Ecto neural progenitor cell (in vitro differentiated cells): ENCODE data around the gene DNAH11.
"Not testable (repeated sequence)": the region's sequence is repeated elsewhere in the genome, so short reads cannot be mapped to it uniquely, and the experiment has no call there.

ENCODE experiments used
- DNase-seq: peaks from one replicate; pipeline ENCODE4 v3.0.0-alpha.2; 2018; ENCODE audit warnings: low spot score

DNAH11 gene

DNA sequence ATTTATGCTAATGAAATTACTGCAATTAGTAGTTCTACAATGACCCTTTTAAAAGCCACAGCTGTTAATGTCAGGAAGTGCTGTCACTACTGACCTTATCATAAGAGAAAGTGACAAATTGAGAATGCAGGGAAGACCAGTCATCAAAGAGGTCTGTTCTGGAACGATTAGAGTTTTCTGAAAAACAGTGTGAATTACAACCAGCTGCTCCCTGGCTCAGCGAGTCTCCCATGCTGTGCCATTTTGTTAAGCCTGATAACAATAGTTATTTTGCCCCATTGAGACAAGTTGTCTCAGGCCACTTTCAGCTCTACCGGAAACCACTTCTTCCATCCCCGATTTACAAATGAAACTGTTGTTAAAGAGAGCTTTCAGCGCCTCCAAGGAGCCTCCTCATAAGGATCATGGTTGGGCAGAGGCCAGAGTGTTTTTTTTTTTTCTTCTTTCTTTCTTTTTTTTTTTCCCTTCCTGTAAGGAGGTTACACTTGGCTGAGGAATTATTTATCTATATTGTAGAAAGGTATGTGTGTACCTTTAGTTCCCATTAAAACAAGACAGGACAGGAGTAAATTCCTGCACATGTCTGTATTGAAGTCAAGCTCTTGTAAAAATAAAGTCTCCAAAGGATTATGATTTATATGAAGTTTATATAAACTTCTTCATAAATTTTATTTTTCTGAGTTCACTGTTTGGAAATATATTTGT lies 229.2 kb downstream of the DNAH11 start:
- DNase-seq = no peak

- no peak for DNase-seq
Observed at GRCh38 chr7:21773326-21773725, 230.5 kb downstream of the DNAH11 start.

DNA sequence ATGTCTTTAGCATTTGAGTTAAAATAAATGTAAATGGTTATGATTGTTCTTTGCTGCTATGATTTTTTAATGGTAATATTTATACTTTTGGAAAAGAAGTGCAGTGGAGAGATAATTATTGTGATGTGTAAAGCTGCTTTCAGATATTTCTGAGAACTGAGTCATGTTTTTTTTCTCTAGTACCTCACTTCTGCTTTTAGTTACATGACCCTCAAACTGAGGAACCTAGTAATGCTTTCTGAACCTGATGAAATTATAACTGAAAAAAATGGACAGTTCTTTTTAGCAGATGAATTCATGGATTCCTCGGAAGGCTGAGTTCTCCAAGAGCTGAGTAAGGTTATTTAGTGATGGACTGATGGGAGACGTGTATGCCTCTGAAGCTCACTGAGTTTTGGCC lies 235.1 kb downstream of the DNAH11 start:
- DNase-seq = no peak

GRCh38 chr7:21778953-21779352 lies 236.1 kb downstream of the DNAH11 start:
- no peak for DNase-seq

- DNase-seq = no peak
Observed at GRCh38 chr7:21782996-21783395, 240.2 kb downstream of the DNAH11 start.

DNA sequence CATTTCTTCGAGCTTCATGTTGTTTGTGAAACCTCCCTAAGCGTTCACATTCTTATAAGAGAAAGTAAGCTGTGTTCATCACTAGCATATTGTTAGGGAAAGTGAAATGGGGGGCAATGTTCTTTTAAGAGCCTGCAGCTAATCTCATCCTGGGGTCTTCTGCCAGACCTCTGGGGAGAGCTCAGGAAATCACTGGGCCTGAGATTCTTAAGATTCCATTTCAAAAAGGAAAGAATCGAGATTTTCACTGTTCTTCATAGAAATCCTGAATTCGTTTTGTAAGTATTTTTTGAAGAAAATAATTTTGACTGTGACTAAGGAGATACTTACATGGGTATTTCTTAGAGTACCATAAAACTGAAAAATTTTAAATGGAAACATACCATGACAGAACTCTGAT lies 242.2 kb downstream of the DNAH11 start:
- DNase-seq = no peak

GRCh38 chr7:21805791-21806190 lies 263.0 kb downstream of the DNAH11 start:
- DNase-seq = no peak

DNA sequence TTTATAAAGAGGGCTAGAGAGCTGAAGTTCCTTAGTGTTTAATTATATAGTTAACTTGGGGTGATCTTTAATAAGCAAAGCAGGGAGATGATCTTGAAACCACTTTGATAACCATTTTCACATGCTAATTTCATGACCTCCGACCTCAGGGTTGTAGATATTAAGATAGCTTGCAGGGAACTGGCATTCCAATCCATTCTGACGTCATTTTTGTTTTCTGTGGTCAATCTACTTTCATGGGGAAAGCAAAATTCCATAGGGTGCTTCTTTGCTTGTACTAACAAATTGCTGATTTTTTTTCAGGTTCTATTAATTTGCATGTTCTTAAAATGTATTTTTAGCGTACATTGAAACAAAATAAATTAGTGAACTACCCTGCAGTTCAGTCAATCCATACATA lies 263.5 kb downstream of the DNAH11 start:
- no peak for DNase-seq

GRCh38 chr7:21819048-21819447 lies 276.2 kb downstream of the DNAH11 start:
- no peak for DNase-seq

- no peak for DNase-seq
Observed at GRCh38 chr7:21828841-21829240, 286.0 kb downstream of the DNAH11 start.

- no peak for DNase-seq
Observed at GRCh38 chr7:21829731-21830130, 286.9 kb downstream of the DNAH11 start.

DNA sequence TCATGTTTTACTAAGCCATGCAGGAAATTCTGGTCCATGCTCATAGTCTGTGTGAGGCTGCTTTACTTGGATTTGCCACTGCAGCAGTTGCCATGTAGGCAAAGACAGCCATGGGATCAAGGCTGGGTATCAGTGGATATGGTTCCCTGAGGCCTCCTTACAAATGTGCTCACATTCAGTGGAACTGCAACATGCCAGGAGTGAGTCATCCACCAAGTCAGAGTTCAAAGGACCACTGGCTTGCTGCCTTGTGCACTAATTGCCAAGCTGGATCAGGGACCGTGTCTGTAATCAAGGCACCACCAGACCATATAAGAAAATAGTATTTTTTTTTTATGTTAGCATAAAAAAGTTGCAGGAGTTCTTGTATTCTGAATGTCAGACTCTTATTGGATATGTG lies 301.9 kb downstream of the DNAH11 start:
- DNase-seq = no peak

DNA sequence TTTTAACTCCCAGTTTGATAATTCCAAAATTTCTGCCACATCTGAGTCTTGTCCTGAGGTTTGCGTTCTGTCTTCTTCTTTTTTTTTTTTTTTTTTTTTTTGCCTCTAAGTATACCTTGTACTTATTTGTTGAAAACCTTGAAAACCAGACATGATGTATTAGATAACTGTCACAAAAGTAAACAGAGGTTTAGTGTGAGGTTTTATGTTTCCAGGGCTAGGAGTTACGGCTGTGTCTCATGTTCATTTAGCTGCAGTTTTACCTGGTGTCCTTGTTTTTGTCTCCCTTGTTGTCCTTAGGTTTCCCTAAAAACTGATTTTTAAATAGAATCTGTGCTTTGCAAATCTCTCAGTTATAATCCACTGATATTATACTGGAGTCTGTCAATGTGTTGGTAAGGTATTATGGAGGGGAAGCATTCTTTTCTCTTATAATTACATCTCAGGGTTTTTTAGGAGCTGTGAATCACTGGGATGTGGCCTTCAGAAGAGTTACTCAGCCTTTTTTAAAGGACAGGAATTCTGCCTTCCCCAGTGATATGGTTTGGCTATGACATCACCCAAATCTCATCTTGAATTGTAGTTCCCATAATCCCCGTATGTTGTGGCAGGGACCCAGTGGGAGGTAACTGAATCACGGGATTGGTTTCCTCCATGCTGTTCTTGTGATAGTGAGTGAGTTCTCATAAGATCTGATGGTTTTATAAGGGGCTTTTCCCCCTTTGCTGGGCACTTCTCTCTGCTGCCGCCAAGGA lies 307.9 kb downstream of the DNAH11 start:
- DNase-seq = no peak

GRCh38 chr7:21851559-21851967 lies 308.7 kb downstream of the DNAH11 start:
- no peak for DNase-seq

DNA sequence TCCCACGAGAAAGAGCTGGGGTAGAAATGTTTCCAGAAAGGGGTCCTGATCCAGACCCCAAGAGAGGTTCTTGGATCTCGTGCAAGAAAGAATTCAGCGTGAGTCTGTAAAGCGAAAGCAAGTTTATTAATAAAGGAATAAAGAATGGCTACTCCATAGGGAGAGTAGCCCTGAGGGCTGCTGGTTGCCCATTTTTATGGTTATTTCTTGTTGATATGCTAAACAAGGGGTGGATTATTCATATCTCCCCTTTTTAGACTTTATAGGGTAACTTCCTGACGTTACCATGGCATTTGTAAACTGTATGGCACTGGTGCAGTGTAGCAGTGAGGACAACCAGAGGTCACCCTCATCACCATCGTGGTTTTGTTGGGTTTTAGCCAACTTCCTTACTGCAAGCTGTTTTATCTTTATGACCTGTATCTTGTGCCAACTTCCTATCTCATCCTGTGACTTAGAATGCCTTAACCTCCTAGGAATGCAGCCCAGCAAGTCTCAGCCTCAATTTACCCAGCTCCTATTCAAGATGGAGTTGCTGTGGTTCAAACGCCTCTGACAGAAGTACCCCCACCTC lies 322.9 kb downstream of the DNAH11 start:
- DNase-seq = not testable (repeated sequence)

DNA sequence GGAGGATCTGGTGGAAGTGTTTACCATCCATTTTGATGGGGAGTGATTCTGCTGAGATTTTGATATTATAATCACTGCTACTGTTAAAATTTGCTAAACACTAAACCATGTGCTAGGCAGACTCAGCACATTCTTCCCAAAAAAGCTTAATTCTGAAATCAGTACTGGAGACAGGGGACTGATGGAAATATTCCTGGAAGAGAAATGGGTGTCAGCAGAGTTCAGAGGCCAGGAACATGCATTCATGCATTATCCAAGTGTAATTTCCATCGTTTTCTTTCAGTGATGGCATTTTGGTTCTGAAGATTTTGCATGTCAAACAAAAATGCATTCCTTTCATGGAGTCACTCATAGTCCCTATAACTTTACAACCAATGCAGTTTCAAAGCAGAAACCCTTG lies 323.9 kb downstream of the DNAH11 start:
- no peak for DNase-seq

DNA sequence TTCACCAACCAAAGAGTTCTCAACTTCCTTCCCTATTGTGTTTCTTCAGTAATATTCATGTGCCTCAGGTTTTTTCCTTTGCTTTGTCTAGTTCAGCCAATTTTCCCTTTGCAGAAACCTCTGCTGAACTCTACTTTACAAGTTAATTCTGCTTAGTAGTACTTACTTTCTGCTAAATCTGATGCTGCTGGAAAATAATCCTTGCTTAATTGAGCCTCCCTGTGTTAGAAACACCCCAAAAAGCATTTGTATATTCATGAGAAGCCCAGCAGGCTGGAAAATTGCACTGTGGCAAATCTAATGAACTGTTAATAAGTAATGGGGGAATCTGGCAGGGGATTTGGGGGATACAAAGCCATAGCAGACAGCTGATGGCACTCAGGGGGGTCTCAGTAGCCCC lies 324.4 kb downstream of the DNAH11 start:
- DNase-seq = no peak

DNA sequence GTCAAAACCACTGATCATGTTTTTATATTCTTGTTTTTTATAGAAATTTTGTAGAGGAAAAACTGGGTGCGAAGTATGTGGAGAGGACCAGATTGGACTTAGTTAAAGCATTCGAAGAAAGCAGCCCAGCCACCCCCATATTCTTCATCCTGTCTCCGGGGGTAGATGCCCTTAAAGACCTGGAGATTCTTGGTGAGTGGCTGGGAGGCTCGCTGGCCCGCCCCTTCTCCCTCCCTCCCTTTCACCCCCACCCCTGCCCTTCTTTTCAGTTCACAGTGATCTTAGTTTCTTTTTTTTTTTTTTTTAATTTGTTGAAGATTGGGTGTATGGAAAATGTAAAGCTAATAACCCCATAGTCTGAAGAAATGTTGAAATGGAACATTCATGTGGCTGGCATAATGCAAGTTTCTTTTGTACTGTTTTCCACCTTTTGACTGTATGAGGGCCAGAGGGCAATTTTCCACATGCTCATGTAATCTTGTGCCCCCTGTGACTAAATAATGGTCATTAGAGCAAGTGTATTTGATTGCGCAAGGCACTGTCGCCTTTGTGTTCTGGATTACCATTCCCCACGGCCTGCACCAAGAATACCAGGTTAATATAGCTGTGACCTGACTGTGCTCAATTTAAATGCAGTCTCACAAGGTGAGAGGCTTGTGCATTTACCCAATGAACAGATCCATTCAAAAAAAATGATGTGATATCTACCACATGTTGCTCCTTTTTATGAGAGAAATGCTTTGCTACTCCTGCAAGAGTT lies 325.2 kb downstream of the DNAH11 start:
- no peak for DNase-seq

GRCh38 chr7:21868576-21868850 lies 325.7 kb downstream of the DNAH11 start:
- no peak for DNase-seq

- DNase-seq = no peak
Observed at GRCh38 chr7:21869785-21870402, 327.1 kb downstream of the DNAH11 start.

- no peak for DNase-seq
Observed at GRCh38 chr7:21883069-21883468, 340.2 kb downstream of the DNAH11 start.

GRCh38 chr7:21883501-21883900 lies 340.7 kb downstream of the DNAH11 start:
- DNase-seq = not testable (repeated sequence)
